ENCODE data around the gene PACS1. TPM values are rescaled to one million over a fixed set of nuclear protein-coding genes. Genes with fewer than 3 reads are reported as not detected.

The PACS1 gene
- total RNA-seq, 1 experiment from 2014 or later: 41.1 TPM

DNA sequence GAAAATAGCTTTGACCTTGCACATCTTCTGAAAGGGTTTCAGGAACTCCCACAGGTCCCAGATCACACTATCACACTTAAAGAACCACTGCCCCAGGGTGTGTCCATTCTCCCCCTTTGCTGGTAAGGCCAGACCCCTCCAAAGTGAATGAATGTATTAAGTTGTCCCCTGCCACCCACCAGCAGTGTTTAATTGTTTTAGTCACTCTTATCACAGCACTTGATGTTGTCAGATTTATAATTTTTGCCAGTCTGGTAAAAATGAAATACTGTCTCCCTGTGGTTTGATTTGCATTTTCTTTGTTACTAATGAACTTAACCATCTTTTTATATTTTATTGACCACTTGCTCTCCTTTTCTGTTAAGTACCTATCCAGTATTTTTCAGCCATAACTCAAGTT lies 108.8 kb downstream of the PACS1 start:
- no peak overlapping the region for H3K9ac ChIP-seq (ENCODE audit: low read length)
- no peaks in the 10 kb centered on the region for H3K9me3 ChIP-seq (ENCODE audit: control insufficient read depth in 1 of 2, insufficient read depth in 1 of 2, low read depth in 1 of 2, low read length in 2 of 2)
- no peaks in the 10 kb centered on the region for H3K79me2 ChIP-seq (ENCODE audit: insufficient read depth, low read length)
- no peak overlapping the region for H3K4me2 ChIP-seq (ENCODE audit: low read length)
- no peak overlapping the region for H2AFZ ChIP-seq (ENCODE audit: low read depth, low read length, poor library complexity, severe bottlenecking)
- H3K4me3 ChIP-seq (replicated peaks in 1 of 2; ENCODE audit: low read depth in 1 of 2, low read length in 2 of 2): no peak overlapping the region
- H4K20me1 ChIP-seq (ENCODE audit: insufficient read depth): no peaks in the 10 kb centered on the region
- no peaks in the 10 kb centered on the region for H3K36me3 ChIP-seq (ENCODE audit: control insufficient read depth in 1 of 2, insufficient read depth in 2 of 2, low read length in 2 of 2)
- no TSS peak for BruUV-seq (replicated peaks)
- H3K9me2 ChIP-seq (ENCODE audit: insufficient read depth): no peaks in the 10 kb centered on the region
- intact Hi-C loops (cut with micrococcal nuclease): no loop called here
- TF ChIP-seq SRF (IDR thresholded peaks at IDR 0.05; ENCODE audit: low read depth): no peak
- TF ChIP-seq, protein P1, sequence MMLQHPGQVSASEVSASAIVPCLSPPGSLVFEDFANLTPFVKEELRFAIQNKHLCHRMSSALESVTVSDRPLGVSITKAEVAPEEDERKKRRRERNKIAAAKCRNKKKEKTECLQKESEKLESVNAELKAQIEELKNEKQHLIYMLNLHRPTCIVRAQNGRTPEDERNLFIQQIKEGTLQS (IDR thresholded peaks at IDR 0.05): no peak
- RAD21 ChIA-PET (ENCODE audit: low non-redundant PET in 1 of 2, low total read pairs in 2 of 2, uncharacterized antibody in 2 of 2, unreplicated experiment in 2 of 2): no interaction called here
- CTCF ChIA-PET: interaction anchor here (1.0 kb wide), 1 partner anchor 43 kb away, joined by 3 read pairs; no protein-coding TSS in a partner anchor
- no peaks in the 10 kb centered on the region for H3K27me3 ChIP-seq (ENCODE audit: insufficient read depth, low read length)
- ATAC-seq (no peak), DNase-seq (ENCODE audit: low read depth, low spot score) (no peak)
- POLR2A ChIA-PET: no interaction called here
- H3K27ac ChIP-seq (ENCODE audit: low read depth, low read length): no peak overlapping the region
- no peaks in the 10 kb centered on the region for H3K4me1 ChIP-seq (ENCODE audit: control insufficient read depth in 1 of 2, insufficient read depth in 2 of 2, low read length in 2 of 2)

DNA sequence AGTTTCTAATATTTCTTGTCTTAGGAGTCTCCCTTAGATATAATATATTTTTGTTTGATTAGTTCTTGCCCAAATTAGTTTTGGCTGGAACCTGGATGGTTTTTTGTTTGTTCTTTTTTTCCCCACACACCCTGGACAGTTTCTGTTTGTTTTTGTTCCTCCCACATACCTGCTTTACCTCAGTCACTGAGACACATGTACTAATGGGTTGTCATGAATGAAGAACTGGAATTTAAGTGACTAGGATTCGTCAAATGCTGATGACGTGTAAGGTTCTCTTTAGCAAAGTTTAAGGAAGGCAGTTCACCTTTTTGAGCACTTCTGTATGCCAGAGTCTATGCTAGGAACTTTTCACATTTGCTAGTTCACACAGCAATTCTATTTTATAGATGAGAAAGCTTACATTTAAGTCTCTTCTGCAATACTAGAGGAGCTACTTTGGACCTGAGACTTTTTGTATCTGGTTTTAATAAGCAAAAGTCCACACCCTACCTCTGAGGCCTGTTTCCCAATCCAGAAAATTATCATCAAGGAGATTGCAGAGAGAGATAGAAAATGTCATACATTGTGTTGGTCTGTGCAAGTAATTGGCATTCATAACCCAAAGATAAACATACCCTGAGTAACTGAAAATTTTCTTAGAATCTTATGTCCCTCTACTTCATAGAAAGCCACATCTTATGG lies 111.7 kb downstream of the PACS1 start:
- CTCF ChIA-PET: no interaction called here
- Histone ChIP-seq H3K4me1 (ENCODE audit: control insufficient read depth in 1 of 2, insufficient read depth in 2 of 2, low read length in 2 of 2) (no peaks in the 10 kb centered on the region), H3K36me3 (ENCODE audit: control insufficient read depth in 1 of 2, insufficient read depth in 2 of 2, low read length in 2 of 2) (no peaks in the 10 kb centered on the region), H3K4me3 (replicated peaks in 1 of 2; ENCODE audit: low read depth in 1 of 2, low read length in 2 of 2) (no peak overlapping the region), H2AFZ (ENCODE audit: low read depth, low read length, poor library complexity, severe bottlenecking) (no peak overlapping the region), H3K79me2 (ENCODE audit: insufficient read depth, low read length) (no peaks in the 10 kb centered on the region), H3K27me3 (ENCODE audit: insufficient read depth, low read length) (no peaks in the 10 kb centered on the region), H3K9me2 (ENCODE audit: insufficient read depth) (no peaks in the 10 kb centered on the region), H3K9ac (ENCODE audit: low read length) (no peak overlapping the region), H4K20me1 (ENCODE audit: insufficient read depth) (no peaks in the 10 kb centered on the region), H3K4me2 (ENCODE audit: low read length) (no peak overlapping the region), H3K27ac (ENCODE audit: low read depth, low read length) (no peak overlapping the region), H3K9me3 (ENCODE audit: control insufficient read depth in 1 of 2, insufficient read depth in 1 of 2, low read depth in 1 of 2, low read length in 2 of 2) (no peaks in the 10 kb centered on the region)
- POLR2A ChIA-PET: no interaction called here
- DNase-seq (ENCODE audit: low read depth, low spot score): no peak
- RAD21 ChIA-PET (ENCODE audit: low non-redundant PET in 1 of 2, low total read pairs in 2 of 2, uncharacterized antibody in 2 of 2, unreplicated experiment in 2 of 2): no interaction called here
- intact Hi-C loops (cut with micrococcal nuclease): no loop called here
- BruUV-seq (replicated peaks): no TSS peak
- TF ChIP-seq YY1 (IDR thresholded peaks at IDR 0.05; ENCODE audit: extremely low read depth, insufficient replicate concordance, low read depth, low read length) (no peak), EZH2 (IDR thresholded peaks at IDR 0.05) (no peak), RAD21 (IDR thresholded peaks at IDR 0.05; ENCODE audit: low read depth) (no peak), ELF1 (IDR thresholded peaks at IDR 0.05; ENCODE audit: borderline replicate concordance, low read depth) (no peak), CEBPB (IDR thresholded peaks at IDR 0.05; ENCODE audit: low read depth) (no peak), FOSL1 (IDR thresholded peaks at IDR 0.05; ENCODE audit: low read depth) (no peak), TCF7L2 (IDR thresholded peaks at IDR 0.05; ENCODE audit: borderline replicate concordance, extremely low read depth, insufficient read depth, insufficient read length) (no peak), SP1 (IDR thresholded peaks at IDR 0.05; ENCODE audit: low read depth) (no peak), ZNF274 (IDR thresholded peaks at IDR 0.05; ENCODE audit: low read depth, low read length) (no peak), CBX3 (IDR thresholded peaks at IDR 0.05; ENCODE audit: low read depth) (no peak)
- TF ChIP-seq, protein P2, sequence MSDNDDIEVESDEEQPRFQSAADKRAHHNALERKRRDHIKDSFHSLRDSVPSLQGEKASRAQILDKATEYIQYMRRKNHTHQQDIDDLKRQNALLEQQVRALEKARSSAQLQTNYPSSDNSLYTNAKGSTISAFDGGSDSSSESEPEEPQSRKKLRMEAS (IDR thresholded peaks at IDR 0.05): no peak
- TF ChIP-seq, protein P3, sequence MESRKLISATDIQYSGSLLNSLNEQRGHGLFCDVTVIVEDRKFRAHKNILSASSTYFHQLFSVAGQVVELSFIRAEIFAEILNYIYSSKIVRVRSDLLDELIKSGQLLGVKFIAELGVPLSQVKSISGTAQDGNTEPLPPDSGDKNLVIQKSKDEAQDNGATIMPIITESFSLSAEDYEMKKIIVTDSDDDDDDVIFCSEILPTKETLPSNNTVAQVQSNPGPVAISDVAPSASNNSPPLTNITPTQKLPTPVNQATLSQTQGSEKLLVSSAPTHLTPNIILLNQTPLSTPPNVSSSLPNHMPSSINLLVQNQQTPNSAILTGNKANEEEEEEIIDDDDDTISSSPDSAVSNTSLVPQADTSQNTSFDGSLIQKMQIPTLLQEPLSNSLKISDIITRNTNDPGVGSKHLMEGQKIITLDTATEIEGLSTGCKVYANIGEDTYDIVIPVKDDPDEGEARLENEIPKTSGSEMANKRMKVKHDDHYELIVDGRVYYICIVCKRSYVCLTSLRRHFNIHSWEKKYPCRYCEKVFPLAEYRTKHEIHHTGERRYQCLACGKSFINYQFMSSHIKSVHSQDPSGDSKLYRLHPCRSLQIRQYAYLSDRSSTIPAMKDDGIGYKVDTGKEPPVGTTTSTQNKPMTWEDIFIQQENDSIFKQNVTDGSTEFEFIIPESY (IDR thresholded peaks at IDR 0.05; ENCODE audit: extremely low read depth, insufficient replicate concordance, low read length): no peak
- ATAC-seq: no peak

Data from HCT116 (cell line).